ENCODE results near the gene WNT5B.

DNA sequence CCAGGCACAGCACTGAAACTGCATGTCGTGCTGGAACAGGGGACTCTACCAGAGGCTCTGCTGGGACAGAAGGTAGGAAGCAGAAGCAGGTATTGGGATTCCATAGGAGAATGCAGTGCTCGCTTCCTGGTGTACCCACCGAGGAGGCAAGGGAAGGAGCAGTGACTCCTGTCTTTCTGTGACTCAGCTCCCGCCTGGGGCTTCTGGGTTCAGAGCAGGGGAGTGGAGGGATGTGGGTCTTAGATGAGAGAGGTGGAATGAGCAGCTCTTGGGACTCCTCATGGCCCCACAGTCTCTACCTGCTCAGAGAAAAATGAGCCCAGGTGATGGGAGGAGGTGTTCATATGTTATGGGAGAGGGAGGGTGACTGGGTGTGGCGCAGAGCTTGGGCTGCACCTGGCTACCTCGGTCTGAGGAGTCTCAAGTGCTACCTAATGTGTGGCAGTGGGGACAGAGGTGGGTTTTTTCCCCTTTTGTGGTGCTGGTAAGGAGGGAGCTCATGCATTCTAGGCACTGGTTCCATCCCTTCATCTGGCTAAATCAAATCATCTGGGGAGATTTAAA lies 26.3 kb downstream of the WNT5B start:
- no peak for TF ChIP-seq EZH2 (IDR thresholded peaks at IDR 0.05; ENCODE audit: borderline replicate concordance, insufficient read depth, low read depth, low read length, poor library complexity, severe bottlenecking)
- TF ChIP-seq, protein P1, sequence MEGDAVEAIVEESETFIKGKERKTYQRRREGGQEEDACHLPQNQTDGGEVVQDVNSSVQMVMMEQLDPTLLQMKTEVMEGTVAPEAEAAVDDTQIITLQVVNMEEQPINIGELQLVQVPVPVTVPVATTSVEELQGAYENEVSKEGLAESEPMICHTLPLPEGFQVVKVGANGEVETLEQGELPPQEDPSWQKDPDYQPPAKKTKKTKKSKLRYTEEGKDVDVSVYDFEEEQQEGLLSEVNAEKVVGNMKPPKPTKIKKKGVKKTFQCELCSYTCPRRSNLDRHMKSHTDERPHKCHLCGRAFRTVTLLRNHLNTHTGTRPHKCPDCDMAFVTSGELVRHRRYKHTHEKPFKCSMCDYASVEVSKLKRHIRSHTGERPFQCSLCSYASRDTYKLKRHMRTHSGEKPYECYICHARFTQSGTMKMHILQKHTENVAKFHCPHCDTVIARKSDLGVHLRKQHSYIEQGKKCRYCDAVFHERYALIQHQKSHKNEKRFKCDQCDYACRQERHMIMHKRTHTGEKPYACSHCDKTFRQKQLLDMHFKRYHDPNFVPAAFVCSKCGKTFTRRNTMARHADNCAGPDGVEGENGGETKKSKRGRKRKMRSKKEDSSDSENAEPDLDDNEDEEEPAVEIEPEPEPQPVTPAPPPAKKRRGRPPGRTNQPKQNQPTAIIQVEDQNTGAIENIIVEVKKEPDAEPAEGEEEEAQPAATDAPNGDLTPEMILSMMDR (IDR thresholded peaks at IDR 0.05) = no peak
